MM.1S (cell line): ENCODE results near the gene SERPINE2.

Experiments
- EZH2 ChIP-seq: fragments of 300-600 bp; sonication (generic); optimal IDR thresholded peaks from 2 replicates; pipeline ENCODE3; 2017; ENCODE audit warnings: low read depth, mild to moderate bottlenecking, antibody characterized with exemption, low read length, mixed read lengths
- EZH2phosphoT487 ChIP-seq: fragments of 300-600 bp; sonication (generic); IDR thresholded peaks from 2 replicates; pipeline ENCODE4 v1.6.1; 2018; ENCODE audit warnings: antibody characterized with exemption, low read length
- TF ChIP-seq, protein P1 (sequence below): fragments of 300-600 bp; sonication (generic); IDR thresholded peaks from 2 replicates; pipeline ENCODE4 v1.5.1; 2016; ENCODE audit warnings: antibody characterized with exemption, low read length, mixed read lengths

DNA sequence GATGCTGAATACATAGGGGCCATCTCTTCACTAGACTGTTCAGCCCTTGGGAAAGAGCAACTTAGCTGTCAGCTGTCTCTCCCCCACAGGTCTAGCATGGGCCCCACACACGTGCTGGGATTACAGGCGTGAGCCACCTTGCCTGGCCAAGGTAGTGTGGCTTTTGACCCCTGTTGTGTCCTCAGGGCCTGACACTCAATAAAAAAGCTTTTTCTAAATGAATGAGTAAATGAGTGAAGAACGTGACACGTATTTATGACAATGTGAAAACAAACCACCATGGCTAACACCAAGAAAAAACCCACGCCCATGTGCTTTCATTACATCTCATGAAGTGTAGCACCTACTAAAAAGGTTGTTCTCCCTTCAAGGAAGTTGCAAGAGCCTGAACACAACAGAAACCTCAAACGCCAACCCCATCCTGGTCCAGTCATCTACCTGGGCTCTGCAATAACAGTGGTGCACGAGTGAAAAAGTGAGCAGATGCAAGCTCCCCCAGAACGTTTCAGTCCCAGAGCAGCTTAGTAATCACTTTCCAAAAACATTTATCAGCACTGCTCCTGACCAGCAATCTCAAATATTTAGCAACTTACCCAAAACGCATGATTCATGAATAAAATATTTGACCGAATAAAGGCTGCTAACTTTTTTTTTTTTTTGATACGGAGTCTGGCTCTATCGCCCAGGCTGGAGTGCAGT is 97.4 kb downstream of the SERPINE2 start:
- TF ChIP-seq, protein P1, sequence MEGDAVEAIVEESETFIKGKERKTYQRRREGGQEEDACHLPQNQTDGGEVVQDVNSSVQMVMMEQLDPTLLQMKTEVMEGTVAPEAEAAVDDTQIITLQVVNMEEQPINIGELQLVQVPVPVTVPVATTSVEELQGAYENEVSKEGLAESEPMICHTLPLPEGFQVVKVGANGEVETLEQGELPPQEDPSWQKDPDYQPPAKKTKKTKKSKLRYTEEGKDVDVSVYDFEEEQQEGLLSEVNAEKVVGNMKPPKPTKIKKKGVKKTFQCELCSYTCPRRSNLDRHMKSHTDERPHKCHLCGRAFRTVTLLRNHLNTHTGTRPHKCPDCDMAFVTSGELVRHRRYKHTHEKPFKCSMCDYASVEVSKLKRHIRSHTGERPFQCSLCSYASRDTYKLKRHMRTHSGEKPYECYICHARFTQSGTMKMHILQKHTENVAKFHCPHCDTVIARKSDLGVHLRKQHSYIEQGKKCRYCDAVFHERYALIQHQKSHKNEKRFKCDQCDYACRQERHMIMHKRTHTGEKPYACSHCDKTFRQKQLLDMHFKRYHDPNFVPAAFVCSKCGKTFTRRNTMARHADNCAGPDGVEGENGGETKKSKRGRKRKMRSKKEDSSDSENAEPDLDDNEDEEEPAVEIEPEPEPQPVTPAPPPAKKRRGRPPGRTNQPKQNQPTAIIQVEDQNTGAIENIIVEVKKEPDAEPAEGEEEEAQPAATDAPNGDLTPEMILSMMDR: no peak
- TF ChIP-seq EZH2phosphoT487: no peak
- no peak for TF ChIP-seq EZH2
